ENCODE data around the gene BBS7.

BBS7 gene

GRCh38 chr4:121788896-121789295, 81.4 kb downstream of the BBS7 start (continued):
- TF ChIP-seq, protein P1, sequence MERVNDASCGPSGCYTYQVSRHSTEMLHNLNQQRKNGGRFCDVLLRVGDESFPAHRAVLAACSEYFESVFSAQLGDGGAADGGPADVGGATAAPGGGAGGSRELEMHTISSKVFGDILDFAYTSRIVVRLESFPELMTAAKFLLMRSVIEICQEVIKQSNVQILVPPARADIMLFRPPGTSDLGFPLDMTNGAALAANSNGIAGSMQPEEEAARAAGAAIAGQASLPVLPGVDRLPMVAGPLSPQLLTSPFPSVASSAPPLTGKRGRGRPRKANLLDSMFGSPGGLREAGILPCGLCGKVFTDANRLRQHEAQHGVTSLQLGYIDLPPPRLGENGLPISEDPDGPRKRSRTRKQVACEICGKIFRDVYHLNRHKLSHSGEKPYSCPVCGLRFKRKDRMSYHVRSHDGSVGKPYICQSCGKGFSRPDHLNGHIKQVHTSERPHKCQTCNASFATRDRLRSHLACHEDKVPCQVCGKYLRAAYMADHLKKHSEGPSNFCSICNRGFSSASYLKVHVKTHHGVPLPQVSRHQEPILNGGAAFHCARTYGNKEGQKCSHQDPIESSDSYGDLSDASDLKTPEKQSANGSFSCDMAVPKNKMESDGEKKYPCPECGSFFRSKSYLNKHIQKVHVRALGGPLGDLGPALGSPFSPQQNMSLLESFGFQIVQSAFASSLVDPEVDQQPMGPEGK (CRISPR knock-in tag; IDR thresholded peaks at IDR 0.05; ENCODE audit: borderline replicate concordance): no peak

DNA sequence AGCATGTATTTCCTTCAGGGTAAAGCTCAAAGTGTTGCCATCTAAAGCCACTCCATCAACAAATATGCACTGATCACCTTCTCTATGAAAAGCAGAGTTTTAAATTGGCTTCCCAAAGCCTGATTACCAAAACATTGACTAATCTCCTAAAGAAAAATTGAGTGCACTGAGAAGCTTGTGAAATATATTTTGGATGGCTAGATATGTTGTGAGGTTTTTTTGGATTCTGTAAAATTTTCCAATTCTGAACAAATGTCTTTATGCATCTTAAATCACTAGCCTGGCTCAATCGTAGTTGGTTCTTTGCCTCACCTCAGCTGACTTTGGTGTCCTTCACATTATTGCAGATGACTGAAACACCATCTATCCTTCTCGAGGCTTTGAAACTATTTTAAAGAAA, 84.1 kb downstream of the BBS7 start:
- ATAC-seq: no peak
- no peak for TF ChIP-seq ESRRG (CRISPR knock-in tag; IDR thresholded peaks at IDR 0.05)
- TF ChIP-seq TCF4 (CRISPR knock-in tag; IDR thresholded peaks at IDR 0.05; ENCODE audit: borderline replicate concordance): no peak
- TF ChIP-seq RARB (CRISPR knock-in tag; IDR thresholded peaks at IDR 0.05): no peak
- no peak for TF ChIP-seq ZNF565 (CRISPR knock-in tag; conservative IDR thresholded peaks at IDR 0.05; ENCODE audit: low read depth)
- TF ChIP-seq ZNF8 (CRISPR knock-in tag; IDR thresholded peaks at IDR 0.05): no peak
- TF ChIP-seq, protein P2, sequence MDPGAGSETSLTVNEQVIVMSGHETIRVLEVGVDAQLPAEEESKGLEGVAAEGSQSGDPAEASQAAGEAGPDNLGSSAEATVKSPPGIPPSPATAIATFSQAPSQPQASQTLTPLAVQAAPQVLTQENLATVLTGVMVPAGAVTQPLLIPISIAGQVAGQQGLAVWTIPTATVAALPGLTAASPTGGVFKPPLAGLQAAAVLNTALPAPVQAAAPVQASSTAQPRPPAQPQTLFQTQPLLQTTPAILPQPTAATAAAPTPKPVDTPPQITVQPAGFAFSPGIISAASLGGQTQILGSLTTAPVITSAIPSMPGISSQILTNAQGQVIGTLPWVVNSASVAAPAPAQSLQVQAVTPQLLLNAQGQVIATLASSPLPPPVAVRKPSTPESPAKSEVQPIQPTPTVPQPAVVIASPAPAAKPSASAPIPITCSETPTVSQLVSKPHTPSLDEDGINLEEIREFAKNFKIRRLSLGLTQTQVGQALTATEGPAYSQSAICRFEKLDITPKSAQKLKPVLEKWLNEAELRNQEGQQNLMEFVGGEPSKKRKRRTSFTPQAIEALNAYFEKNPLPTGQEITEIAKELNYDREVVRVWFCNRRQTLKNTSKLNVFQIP (CRISPR knock-in tag; IDR thresholded peaks at IDR 0.05; ENCODE audit: borderline replicate concordance, low read depth): no peak
- TF ChIP-seq ARNTL (CRISPR knock-in tag; IDR thresholded peaks at IDR 0.05; ENCODE audit: borderline replicate concordance, low read depth): no peak
- no peak for TF ChIP-seq CSDC2 (CRISPR knock-in tag; IDR thresholded peaks at IDR 0.05)
- no peak for TF ChIP-seq ZC3H10 (CRISPR knock-in tag; IDR thresholded peaks at IDR 0.05)
- TF ChIP-seq, protein P3, sequence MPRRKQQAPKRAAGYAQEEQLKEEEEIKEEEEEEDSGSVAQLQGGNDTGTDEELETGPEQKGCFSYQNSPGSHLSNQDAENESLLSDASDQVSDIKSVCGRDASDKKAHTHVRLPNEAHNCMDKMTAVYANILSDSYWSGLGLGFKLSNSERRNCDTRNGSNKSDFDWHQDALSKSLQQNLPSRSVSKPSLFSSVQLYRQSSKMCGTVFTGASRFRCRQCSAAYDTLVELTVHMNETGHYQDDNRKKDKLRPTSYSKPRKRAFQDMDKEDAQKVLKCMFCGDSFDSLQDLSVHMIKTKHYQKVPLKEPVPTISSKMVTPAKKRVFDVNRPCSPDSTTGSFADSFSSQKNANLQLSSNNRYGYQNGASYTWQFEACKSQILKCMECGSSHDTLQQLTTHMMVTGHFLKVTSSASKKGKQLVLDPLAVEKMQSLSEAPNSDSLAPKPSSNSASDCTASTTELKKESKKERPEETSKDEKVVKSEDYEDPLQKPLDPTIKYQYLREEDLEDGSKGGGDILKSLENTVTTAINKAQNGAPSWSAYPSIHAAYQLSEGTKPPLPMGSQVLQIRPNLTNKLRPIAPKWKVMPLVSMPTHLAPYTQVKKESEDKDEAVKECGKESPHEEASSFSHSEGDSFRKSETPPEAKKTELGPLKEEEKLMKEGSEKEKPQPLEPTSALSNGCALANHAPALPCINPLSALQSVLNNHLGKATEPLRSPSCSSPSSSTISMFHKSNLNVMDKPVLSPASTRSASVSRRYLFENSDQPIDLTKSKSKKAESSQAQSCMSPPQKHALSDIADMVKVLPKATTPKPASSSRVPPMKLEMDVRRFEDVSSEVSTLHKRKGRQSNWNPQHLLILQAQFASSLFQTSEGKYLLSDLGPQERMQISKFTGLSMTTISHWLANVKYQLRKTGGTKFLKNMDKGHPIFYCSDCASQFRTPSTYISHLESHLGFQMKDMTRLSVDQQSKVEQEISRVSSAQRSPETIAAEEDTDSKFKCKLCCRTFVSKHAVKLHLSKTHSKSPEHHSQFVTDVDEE (CRISPR knock-in tag; IDR thresholded peaks at IDR 0.05): no peak
- TF ChIP-seq BACH2 (CRISPR knock-in tag; IDR thresholded peaks at IDR 0.05; ENCODE audit: borderline replicate concordance): no peak
- TF ChIP-seq CSRNP3 (CRISPR knock-in tag; IDR thresholded peaks at IDR 0.05): no peak
- TF ChIP-seq, protein P1 (CRISPR knock-in tag; IDR thresholded peaks at IDR 0.05; ENCODE audit: borderline replicate concordance): no peak
- TF ChIP-seq ZFP3 (CRISPR knock-in tag; IDR thresholded peaks at IDR 0.05): no peak
- TF ChIP-seq ZFP30 (CRISPR knock-in tag; IDR thresholded peaks at IDR 0.05): no peak
- TF ChIP-seq PPARA (CRISPR knock-in tag; IDR thresholded peaks at IDR 0.05; ENCODE audit: borderline replicate concordance): no peak

DNA sequence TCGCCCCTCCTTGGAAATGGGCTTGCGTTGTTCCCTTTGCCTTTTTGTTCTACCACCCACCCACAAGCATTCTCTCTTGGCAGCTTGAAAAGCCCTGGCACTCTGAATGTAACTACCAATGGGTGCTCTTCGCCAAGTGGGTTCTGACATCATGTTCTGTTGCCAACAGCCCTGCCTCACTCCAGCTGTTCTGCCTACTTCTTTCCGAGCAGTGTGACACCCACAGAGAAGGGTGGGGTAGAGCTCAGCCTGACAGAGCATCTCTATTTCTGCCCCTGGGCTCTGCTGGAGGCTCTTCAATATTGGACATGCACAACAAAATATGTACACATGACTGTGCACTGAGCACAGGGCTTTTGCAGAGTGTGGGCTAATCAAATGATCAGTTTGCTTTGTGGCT, 84.8 kb downstream of the BBS7 start:
- peak; percentile 16 for ATAC-seq
- TF ChIP-seq SNAI2 (CRISPR knock-in tag; IDR thresholded peaks at IDR 0.05): no peak
- no peak for TF ChIP-seq ISL1 (CRISPR knock-in tag; IDR thresholded peaks at IDR 0.05)
- no peak for TF ChIP-seq ZFP3 (CRISPR knock-in tag; IDR thresholded peaks at IDR 0.05)
- TF ChIP-seq ZNF565 (CRISPR knock-in tag; conservative IDR thresholded peaks at IDR 0.05; ENCODE audit: low read depth): no peak
- no peak for TF ChIP-seq BACH2 (CRISPR knock-in tag; IDR thresholded peaks at IDR 0.05; ENCODE audit: borderline replicate concordance)
- TF ChIP-seq OSR1 (CRISPR knock-in tag; IDR thresholded peaks at IDR 0.05): no peak
- TF ChIP-seq TOX (CRISPR knock-in tag; IDR thresholded peaks at IDR 0.05; ENCODE audit: borderline replicate concordance): no peak
- TF ChIP-seq, protein P3 (CRISPR knock-in tag; IDR thresholded peaks at IDR 0.05): no peak
- no peak for TF ChIP-seq ZNF8 (CRISPR knock-in tag; IDR thresholded peaks at IDR 0.05)
- TF ChIP-seq CSDC2 (CRISPR knock-in tag; IDR thresholded peaks at IDR 0.05): no peak
- no peak for TF ChIP-seq ZFP30 (CRISPR knock-in tag; IDR thresholded peaks at IDR 0.05)
- TF ChIP-seq GLIS3 (CRISPR knock-in tag; IDR thresholded peaks at IDR 0.05): no peak
- TF ChIP-seq ZC3H10 (CRISPR knock-in tag; IDR thresholded peaks at IDR 0.05): no peak
- TF ChIP-seq ESRRG (CRISPR knock-in tag; IDR thresholded peaks at IDR 0.05): no peak
- TF ChIP-seq, protein P2 (CRISPR knock-in tag; IDR thresholded peaks at IDR 0.05; ENCODE audit: borderline replicate concordance, low read depth): no peak
- no peak for TF ChIP-seq TCF4 (CRISPR knock-in tag; IDR thresholded peaks at IDR 0.05; ENCODE audit: borderline replicate concordance)
